ENCODE data around the gene MAP3K14. TPM values are rescaled to one million over a fixed set of nuclear protein-coding genes. Genes with fewer than 3 reads are reported as not detected.

The MAP3K14 gene
- total RNA-seq, 2 donors from 2014 or later, result 4.6 to 5.5 TPM

DNA sequence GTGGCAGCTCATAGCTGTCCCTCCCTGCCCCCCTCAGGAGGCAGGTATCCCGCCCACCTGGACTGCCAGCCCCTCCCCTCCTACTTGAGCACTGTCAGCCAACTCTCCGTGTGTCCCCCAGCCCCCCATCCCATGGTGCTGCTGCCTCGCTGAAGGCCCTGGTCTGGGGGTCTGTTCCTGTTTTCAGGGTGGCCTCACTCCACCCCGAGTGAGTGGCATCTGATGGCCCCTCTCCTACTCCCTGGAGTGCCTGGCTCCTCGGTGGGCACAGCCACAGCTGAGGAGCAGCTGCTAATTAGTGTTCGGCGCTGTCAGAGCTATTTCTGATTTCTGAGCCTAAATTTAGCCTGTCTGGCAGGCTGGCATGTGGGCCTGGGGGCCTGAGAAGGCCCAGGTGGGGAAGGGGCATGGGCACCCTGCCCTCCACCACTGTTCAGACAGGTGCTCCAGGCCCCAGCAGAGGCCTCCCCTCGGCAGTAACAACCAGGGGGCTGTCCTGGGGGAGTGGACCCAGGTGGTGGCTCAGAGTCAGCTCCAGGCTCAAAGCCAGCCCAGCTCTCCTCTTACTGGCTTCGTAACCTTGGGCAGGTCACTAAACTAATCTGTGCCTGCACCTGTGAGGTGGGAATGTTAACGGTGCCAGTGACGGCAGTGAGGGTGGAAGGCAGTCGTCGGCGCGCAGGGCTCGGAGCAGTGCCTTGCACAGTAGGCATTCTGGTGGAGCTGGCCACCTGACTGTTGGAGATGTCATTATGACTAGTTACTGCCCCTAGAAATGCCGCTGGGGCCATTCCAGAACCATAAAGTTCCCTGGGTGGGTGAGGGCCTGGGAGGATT lies 88.7 kb downstream of the MAP3K14 start:
- Histone ChIP-seq H3K4me1 (ENCODE audit: control insufficient read depth, insufficient read depth, low read length) (no peaks in the 10 kb centered on the region), H3K27me3 (ENCODE audit: control insufficient read depth, insufficient read depth, low read length, poor library complexity, severe bottlenecking) (peaks cover 17% of the 10 kb centered on the region), H3K9me3 (ENCODE audit: control insufficient read depth, low read length) (no peaks in the 10 kb centered on the region), H3K27ac (ENCODE audit: low read depth, low read length) (no peak overlapping the region), H3K36me3 (ENCODE audit: control insufficient read depth, insufficient read depth, low read length) (no peaks in the 10 kb centered on the region), H3K4me3 (ENCODE audit: low read length) (no peak overlapping the region), H3K9ac (ENCODE audit: extremely low read depth, low read length, poor library complexity, severe bottlenecking) (no peak overlapping the region)
- Mint-ChIP-seq H3K4me3 (no peak overlapping the region), H3K27me3 (ENCODE audit: insufficient read depth) (peaks cover 55% of the 10 kb centered on the region), H3K4me1 (peaks cover 3% of the 10 kb centered on the region), H3K27ac (no peak overlapping the region), H3K36me3 (ENCODE audit: low read depth) (no peaks in the 10 kb centered on the region), H3K9me3 (no peaks in the 10 kb centered on the region)
- 77 to 83% methylated on average over 14 to 17 of the region's 17 CpGs for WGBS, 2 experiments (ENCODE audit: insufficient coverage in 1 of 2, insufficient read length in 1 of 2)
- TF ChIP-seq, protein P1, sequence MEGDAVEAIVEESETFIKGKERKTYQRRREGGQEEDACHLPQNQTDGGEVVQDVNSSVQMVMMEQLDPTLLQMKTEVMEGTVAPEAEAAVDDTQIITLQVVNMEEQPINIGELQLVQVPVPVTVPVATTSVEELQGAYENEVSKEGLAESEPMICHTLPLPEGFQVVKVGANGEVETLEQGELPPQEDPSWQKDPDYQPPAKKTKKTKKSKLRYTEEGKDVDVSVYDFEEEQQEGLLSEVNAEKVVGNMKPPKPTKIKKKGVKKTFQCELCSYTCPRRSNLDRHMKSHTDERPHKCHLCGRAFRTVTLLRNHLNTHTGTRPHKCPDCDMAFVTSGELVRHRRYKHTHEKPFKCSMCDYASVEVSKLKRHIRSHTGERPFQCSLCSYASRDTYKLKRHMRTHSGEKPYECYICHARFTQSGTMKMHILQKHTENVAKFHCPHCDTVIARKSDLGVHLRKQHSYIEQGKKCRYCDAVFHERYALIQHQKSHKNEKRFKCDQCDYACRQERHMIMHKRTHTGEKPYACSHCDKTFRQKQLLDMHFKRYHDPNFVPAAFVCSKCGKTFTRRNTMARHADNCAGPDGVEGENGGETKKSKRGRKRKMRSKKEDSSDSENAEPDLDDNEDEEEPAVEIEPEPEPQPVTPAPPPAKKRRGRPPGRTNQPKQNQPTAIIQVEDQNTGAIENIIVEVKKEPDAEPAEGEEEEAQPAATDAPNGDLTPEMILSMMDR (conservative IDR thresholded peaks at IDR 0.05), result no peak
- peak; percentile 55 for DNase-seq

DNA sequence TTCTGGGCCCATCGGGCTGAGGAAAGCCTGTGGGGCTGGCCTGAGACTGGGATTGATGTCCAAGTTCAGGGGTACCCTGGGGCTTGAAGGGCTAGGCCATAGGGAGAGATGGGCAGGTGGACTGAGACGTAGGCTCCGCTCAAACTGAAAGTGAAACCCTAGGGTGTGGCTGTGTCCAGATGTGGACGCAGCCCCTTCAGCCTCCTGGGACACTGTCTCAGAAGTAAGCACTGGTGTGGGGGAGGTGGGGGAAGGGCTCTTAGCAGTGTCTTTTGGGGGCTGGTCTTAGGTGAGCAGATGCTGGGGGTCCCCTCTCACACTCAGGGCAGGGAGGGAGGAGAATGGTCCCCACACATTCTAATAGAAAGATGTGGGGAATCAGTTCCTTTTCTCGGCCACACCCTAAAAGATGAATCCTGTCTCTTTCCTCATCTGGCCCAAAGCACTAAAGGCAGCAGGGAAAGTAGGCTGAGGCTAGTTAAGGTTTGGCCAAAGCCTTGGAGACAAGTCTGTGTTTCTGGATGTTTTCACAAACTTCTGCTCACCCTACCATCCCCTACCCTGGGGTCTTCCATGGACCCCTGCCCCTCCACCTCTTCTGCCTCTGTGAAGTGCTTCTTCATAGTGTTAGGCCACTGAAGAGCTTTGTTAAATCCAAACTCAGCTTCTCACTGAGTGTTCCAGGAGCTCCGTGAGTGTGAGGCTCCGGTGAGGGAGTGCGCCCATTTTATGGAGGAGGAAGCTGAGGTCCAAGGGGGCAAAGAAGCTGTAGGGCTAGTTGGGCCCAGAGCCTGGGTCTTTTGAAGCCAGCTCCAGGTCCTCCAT lies 89.5 kb downstream of the MAP3K14 start:
- H3K27ac Mint-ChIP-seq, result no peak overlapping the region
- H3K36me3 ChIP-seq (ENCODE audit: control insufficient read depth, insufficient read depth, low read length), result no peaks in the 10 kb centered on the region
- no peak for DNase-seq
- no peaks in the 10 kb centered on the region for H3K4me1 ChIP-seq (ENCODE audit: control insufficient read depth, insufficient read depth, low read length)
- peaks cover 25% of the 10 kb centered on the region for H3K27me3 ChIP-seq (ENCODE audit: control insufficient read depth, insufficient read depth, low read length, poor library complexity, severe bottlenecking)
- H3K27me3 Mint-ChIP-seq (ENCODE audit: insufficient read depth), result peaks cover 56% of the 10 kb centered on the region
- TF ChIP-seq, protein P1 (conservative IDR thresholded peaks at IDR 0.05), result no peak
- H3K36me3 Mint-ChIP-seq (ENCODE audit: low read depth), result no peaks in the 10 kb centered on the region
- H3K27ac ChIP-seq (ENCODE audit: low read depth, low read length), result no peak overlapping the region
- H3K9me3 Mint-ChIP-seq, result no peaks in the 10 kb centered on the region
- peaks cover 8% of the 10 kb centered on the region for H3K4me1 Mint-ChIP-seq
- H3K9me3 ChIP-seq (ENCODE audit: control insufficient read depth, low read length), result no peaks in the 10 kb centered on the region
- H3K9ac ChIP-seq (ENCODE audit: extremely low read depth, low read length, poor library complexity, severe bottlenecking), result no peak overlapping the region
- no peak overlapping the region for H3K4me3 Mint-ChIP-seq
- no peak overlapping the region for H3K4me3 ChIP-seq (ENCODE audit: low read length)
- WGBS, 2 experiments (ENCODE audit: insufficient coverage in 1 of 2, insufficient read length in 1 of 2), result 85 to 100% methylated on average over 3 to 8 of the region's 8 CpGs

DNA sequence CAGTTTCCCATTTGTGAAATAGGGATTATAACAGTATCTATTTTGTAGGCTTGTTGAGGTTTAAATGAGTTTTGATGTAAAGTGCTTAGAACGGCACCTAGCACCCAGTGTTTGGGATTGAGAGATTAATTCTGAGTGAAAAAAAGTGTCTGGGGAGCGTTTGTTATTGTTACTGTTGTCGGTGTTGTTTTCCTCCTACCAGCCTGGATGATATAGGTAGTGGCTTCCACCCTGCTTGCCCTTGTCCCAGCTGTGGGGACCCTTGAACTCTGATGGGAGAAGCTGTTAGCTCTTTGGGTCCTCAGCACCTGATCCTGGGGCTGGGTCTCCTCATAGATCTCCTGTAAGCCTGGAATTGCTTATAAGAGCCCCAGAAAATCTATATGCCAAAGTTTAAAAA lies 90.2 kb downstream of the MAP3K14 start:
- Mint-ChIP-seq H3K4me1 (peaks cover 8% of the 10 kb centered on the region), H3K36me3 (ENCODE audit: low read depth) (no peaks in the 10 kb centered on the region), H3K9me3 (no peaks in the 10 kb centered on the region), H3K27ac (no peak overlapping the region), H3K27me3 (ENCODE audit: insufficient read depth) (peaks cover 52% of the 10 kb centered on the region), H3K4me3 (no peak overlapping the region)
- H3K4me3 ChIP-seq (ENCODE audit: low read length), result no peak overlapping the region
- TF ChIP-seq, protein P1 (conservative IDR thresholded peaks at IDR 0.05), result no peak
- H3K36me3 ChIP-seq (ENCODE audit: control insufficient read depth, insufficient read depth, low read length), result no peaks in the 10 kb centered on the region
- DNase-seq, result no peak
- H3K9me3 ChIP-seq (ENCODE audit: control insufficient read depth, low read length), result no peaks in the 10 kb centered on the region
- peaks cover 29% of the 10 kb centered on the region for H3K27me3 ChIP-seq (ENCODE audit: control insufficient read depth, insufficient read depth, low read length, poor library complexity, severe bottlenecking)
- WGBS, 2 experiments (ENCODE audit: insufficient coverage in 1 of 2, insufficient read length in 1 of 2), result 86 to 96% methylated on average over 3 of the region's 3 CpGs
- no peak overlapping the region for H3K27ac ChIP-seq (ENCODE audit: low read depth, low read length)
- no peaks in the 10 kb centered on the region for H3K4me1 ChIP-seq (ENCODE audit: control insufficient read depth, insufficient read depth, low read length)
- no peak overlapping the region for H3K9ac ChIP-seq (ENCODE audit: extremely low read depth, low read length, poor library complexity, severe bottlenecking)
